SK-N-SH treated with all-trans-retinoic acid at 6 μM for 48 hours (cell line): ENCODE results near the gene CD200R1L.

Experiments used
- ARNTL ChIP-seq: fragments of 450-650 bp; formaldehyde crosslinking; IDR thresholded peaks from 2 replicates; pipeline ENCODE4 v1.5.0; 2020; ENCODE audit warnings: low read depth, mild to moderate bottlenecking, moderate library complexity, borderline replicate concordance
- ESRRG ChIP-seq: fragments of 250-450 bp; sonication (Bioruptor Pico); IDR thresholded peaks from 2 replicates; pipeline ENCODE4 v1.6.1; 2021; ENCODE audit warnings: mild to moderate bottlenecking
- PPARA ChIP-seq: fragments of 250-450 bp; sonication (Bioruptor Pico); IDR thresholded peaks from 2 replicates; pipeline ENCODE4 v1.5.0; 2020; ENCODE audit warnings: mild to moderate bottlenecking, borderline replicate concordance
- RARB ChIP-seq: fragments of 250-450 bp; sonication (Bioruptor Pico); IDR thresholded peaks from 2 replicates; pipeline ENCODE4 v1.8.0; 2021; ENCODE audit warnings: mild to moderate bottlenecking, moderate library complexity
- TOX ChIP-seq: fragments of 250-450 bp; sonication (Bioruptor Pico); IDR thresholded peaks from 2 replicates; pipeline ENCODE4 v1.8.0; 2021; ENCODE audit warnings: mild to moderate bottlenecking, moderate library complexity, borderline replicate concordance
- ZFP3 ChIP-seq: fragments of 250-450 bp; sonication (Bioruptor Pico); IDR thresholded peaks from 2 replicates; pipeline ENCODE4 v1.5.0; 2020; ENCODE audit warnings: mild to moderate bottlenecking, moderate library complexity
- ZFP30 ChIP-seq: fragments of 450-650 bp; formaldehyde crosslinking; IDR thresholded peaks from 2 replicates; pipeline ENCODE4 v1.5.0; 2022; ENCODE audit warnings: mild to moderate bottlenecking, moderate library complexity
- TF ChIP-seq, protein P1 (sequence below): fragments of 250-450 bp; sonication (Bioruptor Pico); IDR thresholded peaks from 2 replicates; pipeline ENCODE4 v1.8.0; 2020; ENCODE audit warnings: mild to moderate bottlenecking, moderate library complexity, borderline replicate concordance

- TF ChIP-seq ESRRG (no peak), ZFP3 (CRISPR knock-in tag) (no peak), TOX (CRISPR knock-in tag) (no peak), ZFP30 (CRISPR knock-in tag) (no peak), ARNTL (no peak), PPARA (CRISPR knock-in tag) (no peak), RARB (CRISPR knock-in tag) (no peak)
- TF ChIP-seq, protein P1, sequence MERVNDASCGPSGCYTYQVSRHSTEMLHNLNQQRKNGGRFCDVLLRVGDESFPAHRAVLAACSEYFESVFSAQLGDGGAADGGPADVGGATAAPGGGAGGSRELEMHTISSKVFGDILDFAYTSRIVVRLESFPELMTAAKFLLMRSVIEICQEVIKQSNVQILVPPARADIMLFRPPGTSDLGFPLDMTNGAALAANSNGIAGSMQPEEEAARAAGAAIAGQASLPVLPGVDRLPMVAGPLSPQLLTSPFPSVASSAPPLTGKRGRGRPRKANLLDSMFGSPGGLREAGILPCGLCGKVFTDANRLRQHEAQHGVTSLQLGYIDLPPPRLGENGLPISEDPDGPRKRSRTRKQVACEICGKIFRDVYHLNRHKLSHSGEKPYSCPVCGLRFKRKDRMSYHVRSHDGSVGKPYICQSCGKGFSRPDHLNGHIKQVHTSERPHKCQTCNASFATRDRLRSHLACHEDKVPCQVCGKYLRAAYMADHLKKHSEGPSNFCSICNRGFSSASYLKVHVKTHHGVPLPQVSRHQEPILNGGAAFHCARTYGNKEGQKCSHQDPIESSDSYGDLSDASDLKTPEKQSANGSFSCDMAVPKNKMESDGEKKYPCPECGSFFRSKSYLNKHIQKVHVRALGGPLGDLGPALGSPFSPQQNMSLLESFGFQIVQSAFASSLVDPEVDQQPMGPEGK, result no peak
Observed at GRCh38 chr3:112774293-112774926, 72.3 kb downstream of the CD200R1L start.
